ENCODE results near the gene GDPD4.
A peak's percentile ranks its signal among the peaks of the same experiment; 100 is the strongest.

Gene GDPD4

GRCh38 chr11:77190331-77191075 is 111.0 kb downstream of the GDPD4 start:
- ChIA-PET CTCF (interaction anchor here (4.1 kb wide), 1 partner anchor 63 kb away, joined by 33 read pairs; the partner anchor contains the start of gene MYO7A), POLR2A (ENCODE audit: low non-redundant PET) (no interaction called here)
- no peak overlapping the region for H3K27ac ChIP-seq
- DNase-seq (ENCODE audit: low spot score) = no peak
- TF ChIP-seq CTCF (conservative IDR thresholded peaks at IDR 0.05; ENCODE audit: low read depth) = no peak

DNA sequence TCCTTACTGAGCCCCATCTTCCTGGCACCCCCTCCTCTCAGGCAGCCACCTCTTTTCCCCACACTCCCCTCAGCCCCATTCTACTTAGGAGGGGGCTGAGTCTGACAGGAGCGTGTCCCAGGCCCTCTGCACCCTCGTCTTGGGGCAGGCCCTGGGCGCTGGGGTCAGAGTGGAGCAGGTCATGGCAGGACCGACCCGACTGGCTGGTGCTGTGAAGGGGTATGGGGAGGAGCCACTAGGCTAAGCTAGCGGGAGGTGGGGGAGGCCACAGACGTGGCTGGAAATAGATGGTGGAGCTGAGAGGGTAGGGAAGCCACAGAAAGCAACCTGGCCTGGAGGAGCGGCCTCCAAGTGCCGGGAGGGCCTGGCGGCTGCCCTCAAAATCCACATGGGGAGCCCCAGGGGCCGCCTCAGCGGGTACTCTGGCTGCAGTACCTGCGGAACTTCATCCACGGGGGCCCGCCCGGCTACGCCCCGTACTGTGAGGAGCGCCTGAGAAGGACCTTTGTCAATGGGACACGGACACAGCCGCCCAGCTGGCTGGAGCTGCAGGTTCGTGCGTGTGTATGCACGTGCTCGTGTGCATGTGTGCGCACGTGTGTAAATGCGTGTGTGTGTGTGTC is 111.8 kb downstream of the GDPD4 start:
- CTCF ChIA-PET = interaction anchor here (0.5 to 4.1 kb wide), 3 partner anchors 62 to 304 kb away, joined by 3 to 33 read pairs (median 7); partner anchors contain the start of gene MYO7A
- POLR2A ChIA-PET (ENCODE audit: low non-redundant PET) = no interaction called here
- no peak for DNase-seq (ENCODE audit: low spot score)
- no peak for TF ChIP-seq CTCF (conservative IDR thresholded peaks at IDR 0.05; ENCODE audit: low read depth)
- no peak overlapping the region for H3K27ac ChIP-seq

DNA sequence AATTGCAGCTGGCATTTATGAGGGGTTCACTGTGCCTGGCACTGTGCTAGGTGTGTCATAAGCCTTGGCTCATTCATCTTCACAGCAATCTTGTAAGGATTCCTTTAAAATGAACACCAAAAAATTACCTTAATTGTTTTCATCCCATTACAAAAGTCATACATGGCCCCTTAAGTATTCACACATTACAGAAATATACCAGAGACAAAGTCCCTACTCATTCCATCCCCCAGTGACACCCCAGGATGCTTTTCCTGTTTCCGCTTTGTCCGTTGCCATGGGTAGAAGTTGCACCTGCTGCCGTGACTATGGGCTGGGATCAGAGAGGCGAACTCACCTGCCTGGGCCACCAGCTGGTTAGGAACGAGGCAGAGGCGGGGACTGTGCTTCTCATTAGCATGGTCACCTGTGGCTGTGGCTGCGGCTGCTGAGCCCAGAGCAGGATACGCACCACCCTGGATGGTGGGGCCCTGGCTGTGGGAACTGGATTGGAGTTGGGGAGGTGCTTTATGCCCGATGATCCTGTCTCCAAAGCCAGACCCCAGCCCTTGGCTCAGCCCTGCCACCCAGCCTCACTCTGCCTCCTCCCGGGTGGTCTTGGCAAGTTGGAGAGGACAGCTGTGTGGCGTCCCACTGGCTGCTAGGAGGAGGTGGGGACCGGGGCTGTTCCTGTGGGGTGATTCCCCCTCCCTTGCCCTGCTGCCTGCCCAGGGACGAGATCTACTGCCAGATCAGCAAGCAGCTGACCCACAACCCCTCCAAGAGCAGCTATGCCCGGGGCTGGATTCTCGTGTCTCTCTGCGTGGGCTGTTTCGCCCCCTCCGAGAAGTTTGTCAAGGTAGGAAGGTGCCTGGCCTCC is 112.6 kb downstream of the GDPD4 start:
- peak; percentile 57 for TF ChIP-seq CTCF (conservative IDR thresholded peaks at IDR 0.05; ENCODE audit: low read depth)
- CTCF ChIA-PET = interaction anchor here (0.5 to 4.1 kb wide), 4 partner anchors 17 to 359 kb away, joined by 3 to 33 read pairs (median 3); partner anchors contain the start of gene MYO7A
- H3K27ac ChIP-seq = no peak overlapping the region
- no peak for DNase-seq (ENCODE audit: low spot score)
- POLR2A ChIA-PET (ENCODE audit: low non-redundant PET) = no interaction called here

DNA sequence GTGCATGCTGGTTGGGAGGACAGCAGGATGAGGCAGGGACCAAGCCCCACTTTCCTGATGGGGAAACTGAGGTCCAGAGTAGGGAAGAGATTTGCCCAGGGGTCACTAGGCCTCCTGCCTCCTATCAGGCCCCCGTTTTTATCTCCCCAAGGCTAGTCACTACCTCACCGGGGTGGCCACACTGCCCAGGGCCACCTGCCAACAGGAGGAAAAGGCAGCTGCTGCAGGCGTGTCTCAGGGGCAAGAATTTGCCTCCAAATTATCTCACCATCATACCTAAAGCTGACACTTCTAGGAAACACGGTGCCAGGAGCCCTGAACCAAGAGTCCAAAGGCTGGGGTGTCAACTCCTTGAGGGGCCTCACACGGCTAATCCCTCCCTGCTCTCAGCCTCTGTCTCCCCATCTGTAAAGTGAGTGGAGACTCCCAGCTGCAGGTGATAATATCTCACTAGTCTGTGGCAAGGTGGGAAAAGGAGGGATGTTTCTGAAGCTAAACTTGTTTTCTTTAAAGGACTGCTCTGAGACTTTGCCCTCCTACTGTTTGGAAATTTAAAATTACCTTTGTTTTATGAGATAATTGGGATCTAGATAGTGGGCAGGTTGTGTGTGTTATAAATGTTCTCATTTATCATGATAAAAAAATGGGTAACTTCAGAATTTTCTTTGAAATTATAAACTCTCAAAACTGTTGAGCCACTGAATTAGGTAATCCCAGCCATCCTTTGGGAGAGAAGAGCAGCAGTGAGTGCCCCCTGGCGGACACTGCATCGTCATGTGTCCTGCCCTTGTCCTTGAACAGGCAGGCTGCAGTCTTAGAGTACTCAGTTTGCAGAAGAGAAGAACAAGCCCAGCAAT is 113.5 kb downstream of the GDPD4 start:
- H3K27ac ChIP-seq = no peak overlapping the region
- POLR2A ChIA-PET (ENCODE audit: low non-redundant PET) = no interaction called here
- CTCF ChIA-PET = interaction anchor here (0.6 to 4.1 kb wide), 7 partner anchors 16 to 824 kb away, joined by 3 to 33 read pairs (median 3); partner anchors contain the start of gene MYO7A
- peak; percentile 85 for TF ChIP-seq CTCF (conservative IDR thresholded peaks at IDR 0.05; ENCODE audit: low read depth)
- DNase-seq (ENCODE audit: low spot score) = peak; percentile 85

DNA sequence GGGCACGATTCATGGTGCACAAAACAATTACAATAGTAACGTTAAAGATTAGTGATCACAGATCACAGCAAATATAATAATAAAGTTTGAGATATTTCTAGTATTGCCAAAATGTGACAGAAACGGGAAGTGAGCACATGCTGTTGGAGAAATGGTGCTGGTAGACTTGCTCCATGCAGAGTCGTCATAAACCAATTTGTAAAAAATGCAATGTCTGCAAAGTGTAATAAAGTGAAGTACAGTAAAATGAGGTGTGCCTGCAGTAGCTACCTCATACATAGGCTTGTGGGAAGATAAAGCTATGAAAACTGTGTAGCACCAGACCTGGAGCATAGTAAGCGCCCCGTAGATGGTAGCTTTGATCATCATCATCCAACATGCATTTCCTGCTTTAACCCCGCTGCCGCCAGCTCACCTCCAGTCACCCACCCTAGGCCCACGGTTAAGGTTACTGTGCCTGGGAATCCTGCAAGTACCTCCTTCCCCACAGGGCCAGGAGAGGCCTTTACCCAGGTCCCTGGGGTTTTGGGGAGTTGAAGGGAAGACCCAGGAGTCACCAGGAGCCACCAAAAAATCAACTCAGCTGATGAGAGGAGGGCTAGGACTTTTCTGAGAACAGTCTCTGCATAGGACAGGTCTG is 114.3 kb downstream of the GDPD4 start:
- CTCF ChIA-PET = interaction anchor here (0.5 to 4.1 kb wide), 6 partner anchors 43 to 825 kb away, joined by 3 to 33 read pairs (median 3); partner anchors contain the start of genes AQP11 and MYO7A
- no peak for DNase-seq (ENCODE audit: low spot score)
- H3K27ac ChIP-seq = no peak overlapping the region
- TF ChIP-seq CTCF (conservative IDR thresholded peaks at IDR 0.05; ENCODE audit: low read depth) = no peak
- POLR2A ChIA-PET (ENCODE audit: low non-redundant PET) = no interaction called here

Data from RWPE1 (cell line).